ENCODE data around the gene ZCCHC18.
A peak's percentile ranks its signal among the peaks of the same experiment; 100 is the strongest.

The ZCCHC18 gene

DNA sequence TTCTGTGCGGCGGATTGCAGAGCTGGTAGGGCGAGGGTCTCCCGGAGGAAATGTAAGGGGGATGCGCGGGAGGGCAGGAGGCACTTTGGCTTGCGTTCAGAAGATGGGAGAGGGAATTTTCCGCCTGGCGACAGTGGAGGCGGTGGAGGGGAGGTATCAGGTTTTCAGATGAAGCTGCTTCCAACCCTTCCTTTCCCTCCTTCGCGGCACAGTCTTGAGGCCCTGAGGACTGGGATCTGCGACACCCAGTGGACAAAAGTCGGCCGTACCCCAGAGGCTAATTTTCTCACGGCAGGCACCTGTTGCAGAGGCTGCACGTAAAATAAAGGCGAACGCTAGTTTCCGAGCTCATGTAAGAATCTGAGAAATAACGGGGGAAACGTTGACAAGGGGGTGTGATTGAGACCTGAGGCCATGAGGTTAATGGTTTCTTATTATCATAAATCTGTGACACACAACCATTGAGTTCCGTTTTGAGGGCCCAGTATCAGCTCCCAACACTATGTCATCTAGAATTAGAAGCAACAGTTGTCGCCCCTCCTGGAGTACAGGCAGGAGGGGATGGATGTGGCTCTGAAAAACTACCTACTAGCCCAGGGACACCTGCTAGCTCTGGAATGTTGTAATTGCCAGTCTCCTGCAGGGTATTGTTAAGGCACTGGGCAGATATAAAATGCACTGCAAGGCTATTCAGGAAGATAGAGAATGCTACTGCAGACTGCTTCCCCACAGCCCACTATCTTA is 1.1 kb downstream of the ZCCHC18 start:
- no peak for TF ChIP-seq ZNF274 (IDR thresholded peaks at IDR 0.05; ENCODE audit: low read depth, low read length)
- H3K4me3 ChIP-seq (ENCODE audit: low read length): peak overlapping the region; percentile 62

GRCh38 chrX:104117759-104118158 is 5.4 kb downstream of the ZCCHC18 start:
- no peak overlapping the region for H3K4me3 ChIP-seq (ENCODE audit: low read length)
- TF ChIP-seq ZNF274 (IDR thresholded peaks at IDR 0.05; ENCODE audit: low read depth, low read length): no peak

DNA sequence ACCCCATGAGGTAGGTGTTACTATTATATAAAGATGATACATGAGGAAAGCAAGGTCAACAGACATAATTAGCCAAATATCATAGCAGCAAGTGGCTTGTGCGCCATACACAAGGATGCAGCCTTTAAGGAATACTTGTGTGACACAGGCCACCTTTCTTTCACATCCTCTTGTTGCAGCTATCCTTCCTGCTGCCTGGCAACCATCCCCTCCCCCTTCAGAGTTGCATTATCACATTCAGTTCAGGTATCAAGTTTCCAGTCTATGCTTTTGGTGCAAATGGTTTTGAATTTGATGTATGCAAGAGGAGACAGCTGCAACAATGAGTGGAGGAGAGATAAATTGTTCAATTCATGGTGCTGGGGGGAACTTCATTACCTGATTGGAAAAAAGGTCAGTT is 6.4 kb downstream of the ZCCHC18 start:
- no peak for TF ChIP-seq ZNF274 (IDR thresholded peaks at IDR 0.05; ENCODE audit: low read depth, low read length)
- no peak overlapping the region for H3K4me3 ChIP-seq (ENCODE audit: low read length)

DNA sequence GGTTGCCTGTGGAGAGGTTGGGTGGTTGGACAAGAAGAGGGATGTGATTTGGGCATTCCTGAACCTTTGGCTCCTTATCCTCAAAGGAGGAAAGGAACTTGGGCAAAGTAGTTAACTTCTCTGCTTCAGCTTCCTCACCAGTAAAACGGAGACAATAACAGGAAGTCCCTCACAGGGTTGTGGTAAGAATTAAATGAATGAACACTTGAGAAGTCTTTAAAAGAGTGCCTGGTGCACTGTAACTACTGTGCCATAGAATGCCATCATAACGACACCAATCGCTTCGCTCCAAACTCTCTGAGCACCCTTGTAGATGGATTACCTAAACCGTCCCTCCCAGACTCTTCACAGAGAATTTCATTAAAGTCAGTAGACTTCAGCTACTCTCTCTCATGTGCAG is 10.5 kb downstream of the ZCCHC18 start:
- TF ChIP-seq ZNF274 (IDR thresholded peaks at IDR 0.05; ENCODE audit: low read depth, low read length): no peak
- no peak overlapping the region for H3K4me3 ChIP-seq (ENCODE audit: low read length)

DNA sequence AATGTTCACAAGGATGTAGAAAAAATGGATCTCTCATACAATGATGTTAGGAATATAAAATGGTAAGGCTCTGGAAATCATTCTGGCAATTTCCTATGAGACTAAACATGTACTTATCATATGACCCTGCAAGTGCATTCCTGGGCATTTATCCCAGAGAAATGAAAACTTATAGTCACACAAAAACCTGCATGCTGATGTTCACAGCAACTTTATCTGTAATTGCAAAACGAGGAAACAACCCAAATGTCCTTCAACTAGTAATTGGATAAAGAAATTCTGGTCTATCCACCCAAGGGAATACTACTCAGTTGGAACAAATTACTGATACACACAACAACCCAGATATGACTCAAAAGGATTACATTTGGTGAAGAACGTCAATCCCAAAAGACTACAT is 14.5 kb downstream of the ZCCHC18 start:
- no peak for TF ChIP-seq ZNF274 (IDR thresholded peaks at IDR 0.05; ENCODE audit: low read depth, low read length)
- H3K4me3 ChIP-seq (ENCODE audit: low read length): no peak overlapping the region

DNA sequence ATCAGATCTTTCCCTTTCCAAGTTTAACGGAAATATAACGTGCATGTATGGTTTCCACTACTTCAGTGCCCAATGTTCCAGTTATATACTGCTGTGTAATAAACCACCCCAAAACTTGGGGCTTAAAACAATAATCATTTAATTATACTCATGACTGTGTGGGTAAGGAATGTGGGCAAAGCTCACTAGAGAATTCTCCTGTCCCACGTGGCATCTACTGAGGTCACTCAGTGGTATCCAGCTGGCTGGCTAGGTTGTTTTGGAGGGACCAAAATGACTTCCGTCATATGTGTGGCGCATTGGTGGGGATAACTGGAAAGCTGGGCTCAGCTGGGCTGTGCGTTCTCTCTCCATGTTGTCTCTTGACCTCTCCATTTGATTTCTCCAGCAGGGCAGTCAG is 18.5 kb downstream of the ZCCHC18 start:
- no peak for TF ChIP-seq ZNF274 (IDR thresholded peaks at IDR 0.05; ENCODE audit: low read depth, low read length)
- H3K4me3 ChIP-seq (ENCODE audit: low read length): no peak overlapping the region

DNA sequence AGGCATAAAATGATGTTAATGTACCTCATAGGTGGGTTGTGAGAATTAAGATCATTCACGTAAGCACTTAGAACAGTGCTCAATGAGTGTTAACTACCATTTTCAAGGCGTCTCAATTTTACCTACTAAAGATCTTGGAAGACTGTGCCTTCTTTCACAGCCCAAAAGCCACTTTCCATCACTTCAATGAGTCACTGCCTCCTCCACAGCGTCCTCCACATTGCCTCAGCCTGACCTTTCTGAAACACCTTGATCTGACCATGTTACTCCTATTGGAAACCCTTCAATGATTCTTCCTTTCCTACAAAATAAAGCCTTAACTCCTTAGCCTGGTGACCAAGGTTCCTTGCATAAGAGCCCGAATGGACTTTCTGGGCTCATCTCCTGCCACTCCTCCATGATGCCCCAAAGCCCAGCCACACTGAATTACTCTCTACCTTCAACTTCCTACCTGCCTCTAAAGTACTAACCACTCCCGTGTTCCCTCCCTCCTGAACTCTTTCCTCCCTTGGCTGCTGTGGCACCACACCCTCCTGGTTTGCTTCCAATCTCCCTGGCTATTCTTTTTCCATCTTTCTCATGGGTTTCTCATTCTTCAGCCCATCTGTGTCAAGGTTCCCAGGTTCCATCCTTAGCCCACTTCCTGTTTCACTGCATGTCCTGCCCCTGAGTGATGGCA is 22.4 kb downstream of the ZCCHC18 start:
- H3K4me3 ChIP-seq (ENCODE audit: low read length): no peak overlapping the region
- no peak for TF ChIP-seq ZNF274 (IDR thresholded peaks at IDR 0.05; ENCODE audit: low read depth, low read length)

GRCh38 chrX:104135677-104136076 is 23.4 kb downstream of the ZCCHC18 start:
- H3K4me3 ChIP-seq (ENCODE audit: low read length): no peak overlapping the region
- TF ChIP-seq ZNF274 (IDR thresholded peaks at IDR 0.05; ENCODE audit: low read depth, low read length): no peak

- TF ChIP-seq ZNF274 (IDR thresholded peaks at IDR 0.05; ENCODE audit: low read depth, low read length): no peak
- no peak overlapping the region for H3K4me3 ChIP-seq (ENCODE audit: low read length)
These were observed 24.1 kb downstream of the ZCCHC18 start for GRCh38 chrX:104136241-104137019.

DNA sequence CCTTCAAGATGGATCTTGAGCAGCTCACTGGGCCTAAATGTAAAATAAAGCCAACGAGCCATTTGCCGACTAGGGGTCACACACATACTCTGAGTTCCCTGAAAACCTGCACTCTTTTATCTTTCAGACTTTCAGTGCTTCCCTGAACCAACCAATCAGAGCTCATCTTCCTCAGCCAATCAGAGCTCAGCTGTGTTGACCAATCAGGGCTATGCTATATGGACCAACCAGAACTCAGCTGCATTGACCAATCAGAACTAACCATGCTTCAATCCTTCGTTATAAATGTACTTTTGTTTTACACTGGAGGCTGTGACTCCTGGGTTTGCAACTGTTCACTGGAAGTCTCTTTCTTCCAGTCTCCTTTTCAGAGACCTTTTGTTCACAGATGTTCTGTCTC is 25.2 kb downstream of the ZCCHC18 start:
- H3K4me3 ChIP-seq (ENCODE audit: low read length): no peak overlapping the region
- TF ChIP-seq ZNF274 (IDR thresholded peaks at IDR 0.05; ENCODE audit: low read depth, low read length): no peak

DNA sequence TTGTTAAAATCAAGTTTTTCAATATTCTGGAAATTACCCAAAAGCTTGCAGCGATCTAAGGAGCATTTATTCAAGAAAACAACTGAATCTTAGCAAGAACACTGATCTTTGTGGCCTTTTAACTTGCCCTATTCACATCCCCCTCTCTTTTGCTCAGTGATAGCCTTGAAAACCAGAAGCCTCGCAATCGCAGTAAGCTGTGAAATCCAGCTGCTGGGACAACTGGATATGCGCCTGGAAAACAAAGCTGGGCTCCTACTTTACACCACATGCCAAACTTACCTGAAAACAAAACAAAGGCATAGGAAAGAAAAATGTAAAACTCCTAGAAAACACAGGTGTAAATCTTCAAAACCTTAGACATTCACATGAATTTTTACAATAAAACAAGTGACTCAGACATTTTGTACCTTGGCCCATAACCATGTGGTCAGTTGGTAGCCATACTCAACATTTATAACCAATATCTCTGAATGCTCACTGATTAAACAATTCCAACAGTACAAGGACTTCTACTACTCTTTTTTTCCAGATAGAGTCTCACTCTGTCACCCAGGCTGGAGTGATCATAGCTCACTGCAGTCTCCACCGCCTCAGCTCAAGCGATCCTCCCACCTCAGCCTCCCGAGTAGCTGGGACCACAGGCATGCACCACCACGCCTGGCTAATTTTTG is 28.9 kb downstream of the ZCCHC18 start:
- no peak overlapping the region for H3K4me3 ChIP-seq (ENCODE audit: low read length)
- no peak for TF ChIP-seq ZNF274 (IDR thresholded peaks at IDR 0.05; ENCODE audit: low read depth, low read length)

- no peak for TF ChIP-seq ZNF274 (IDR thresholded peaks at IDR 0.05; ENCODE audit: low read depth, low read length)
- H3K4me3 ChIP-seq (ENCODE audit: low read length): no peak overlapping the region
These were observed 38.7 kb downstream of the ZCCHC18 start for GRCh38 chrX:104151037-104151436.

GRCh38 chrX:104156630-104157529 is 44.6 kb downstream of the ZCCHC18 start, which contains the start of gene SLC25A53:
Gene SLC25A53 (minus strand): TSS chrX:104157009. CDS start chrX:104105257, 51,752 bp downstream.
- TF ChIP-seq ZNF274 (IDR thresholded peaks at IDR 0.05; ENCODE audit: low read depth, low read length): no peak
- H3K4me3 ChIP-seq (ENCODE audit: low read length): peak within 1 kb of the TSS; percentile 95

Data from GM08714 (cell line).